GM12892 (cell line): ENCODE data around the gene SELENOO.

Experiments used
- POLR2A ChIP-seq: IDR thresholded peaks from 2 replicates; pipeline ENCODE4 v1.6.1; 2011; ENCODE audit warnings: low read depth, low read length, control low read depth
- POLR2AphosphoS5 ChIP-seq: IDR thresholded peaks from 2 replicates; pipeline ENCODE4 v1.6.1; 2011; ENCODE audit warnings: low read depth, low read length, control low read depth

DNA sequence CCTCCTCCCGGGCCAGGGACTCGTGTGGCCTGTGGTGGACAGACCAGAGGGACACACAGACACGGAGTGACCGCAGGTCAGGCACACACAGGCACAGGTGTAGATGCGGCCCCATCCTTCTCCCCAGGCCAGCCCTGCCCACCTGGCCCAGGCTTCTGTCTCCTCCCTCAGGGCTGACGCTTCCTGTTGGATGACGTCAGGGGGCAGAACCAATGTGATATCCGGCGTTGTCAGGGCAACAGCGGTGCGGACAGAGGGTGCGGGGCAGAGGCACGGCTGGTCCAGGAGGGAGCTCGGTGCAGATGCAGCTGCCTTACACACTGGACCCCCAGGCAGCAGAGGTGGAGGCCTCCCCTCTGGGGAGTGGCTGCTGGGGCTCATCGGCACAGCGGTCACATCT, 46.9 kb downstream of the SELENOO start:
- TF ChIP-seq POLR2A (no peak; the same call in 1 of the 2 replicates), POLR2AphosphoS5 (peak; percentile 38; the same call in 1 of the 2 replicates)
